GM12865 (cell line): ENCODE measurements around the gene PEAK3.

Experiments
- DNase-seq: peaks from one replicate; pipeline ENCODE4 v3.0.0; 2010; ENCODE audit warnings: low read depth
- H3K4me3 ChIP-seq: 2 replicates; pipeline ENCODE4 v1.5.1; 2011; ENCODE audit warnings: mild to moderate bottlenecking, low read depth, low read length, control low read depth
- CTCF ChIP-seq: IDR thresholded peaks from 2 replicates; pipeline ENCODE4 v1.5.1; 2011; ENCODE audit warnings: low read length, control low read depth, low read depth, inconsistent platforms; ENCODE audit not compliant: insufficient read depth; ENCODE audit errors: missing control alignments

PEAK3 gene

GRCh38 chr19:2280633-2281264 is 1.2 kb downstream of the PEAK3 start:
- no peak overlapping the region for H3K4me3 ChIP-seq
- TF ChIP-seq CTCF: no peak
- no peak for DNase-seq

- no peak for DNase-seq
- no peak overlapping the region for H3K4me3 ChIP-seq
- no peak for TF ChIP-seq CTCF
Measured at GRCh38 chr19:2278459-2279158, 3.4 kb downstream of the PEAK3 start.

GRCh38 chr19:2277138-2277537 is 4.8 kb downstream of the PEAK3 start:
- DNase-seq: no peak

GRCh38 chr19:2276429-2276986 is 5.5 kb downstream of the PEAK3 start:
- no peak overlapping the region for H3K4me3 ChIP-seq
- DNase-seq: no peak
- TF ChIP-seq CTCF: no peak

More at GRCh38 chr19:2277138-2277537, 4.8 kb downstream of the PEAK3 start:
- no peak for TF ChIP-seq CTCF
- H3K4me3 ChIP-seq: no peak overlapping the region

GRCh38 chr19:2275588-2276428 is 6.2 kb downstream of the PEAK3 start:
- H3K4me3 ChIP-seq: no peak overlapping the region
- TF ChIP-seq CTCF: no peak
- DNase-seq: no peak

- DNase-seq: peak; percentile 71
- peak; percentile 60 for TF ChIP-seq CTCF
- H3K4me3 ChIP-seq: no peak overlapping the region
Measured at GRCh38 chr19:2274931-2275535, 6.9 kb downstream of the PEAK3 start.
